Suprapubic skin (tissue), 4 donors: Measurements from ENCODE around the gene MTCL1. TPM values are rescaled to one million over a fixed set of nuclear protein-coding genes. Genes with fewer than 3 reads are reported as not detected.

Source experiments
- DNase-seq, 2 donors: peaks; one replicate each; pipeline ENCODE4 v3.0.0-alpha.2; 2019; ENCODE audit warnings: low spot score in 2 of 2
- H3K27ac ChIP-seq: fragments of 200-600 bp; sonication (generic); one replicate; pipeline ENCODE4 v1.5.1; 2019
- H3K27me3 ChIP-seq: fragments of 200-600 bp; sonication (generic); one replicate; pipeline ENCODE4 v1.5.1; 2019
- H3K36me3 ChIP-seq: fragments of 200-600 bp; sonication (generic); one replicate; pipeline ENCODE4 v1.5.1; 2019
- H3K4me1 ChIP-seq: fragments of 200-600 bp; sonication (generic); one replicate; pipeline ENCODE4 v1.5.1; 2019
- H3K4me3 ChIP-seq: fragments of 200-600 bp; sonication (generic); one replicate; pipeline ENCODE4 v1.5.1; 2019; ENCODE audit warnings: mild to moderate bottlenecking
- H3K9me3 ChIP-seq: fragments of 200-600 bp; sonication (generic); one replicate; pipeline ENCODE4 v1.5.1; 2019
- EP300 ChIP-seq: sonication (generic); formaldehyde crosslinking; IDR thresholded peaks from one replicate; pipeline ENCODE4 v1.6.1; 2017; ENCODE audit warnings: antibody characterized with exemption
- POLR2A ChIP-seq, 2 donors: fragments of 450-650 bp; IDR thresholded peaks; one replicate each; pipeline ENCODE4 v1.6.1; 2017; ENCODE audit warnings: antibody characterized with exemption in 2 of 2, mild to moderate bottlenecking in 2 of 2, moderate library complexity in 2 of 2
- POLR2AphosphoS5 ChIP-seq, 3 donors: sonication (generic); formaldehyde crosslinking; IDR thresholded peaks; one replicate each; pipeline ENCODE4 v1.6.1; 2017; ENCODE audit warnings: antibody characterized with exemption in 3 of 3
- WGBS: methylation state at CpG from one replicate; pipeline ENCODE4 v1.1.5; 2018; 5-methylcytosine and 5-hydroxymethylcytosine counted together
- total RNA-seq, 4 donors: library from RNA; depleted of rRNA; stranded (reverse); fragments of >200 nt; gene quantifications; one replicate each; pipeline ENCODE4 v1.1.0, GENCODE V29; 2016
- TF ChIP-seq, protein P1 (sequence below), 2 donors: fragments of 200-600 bp in 1 of 2; fragments of 450-650 bp in 1 of 2; sonication (generic) in 1 of 2; IDR thresholded peaks; one replicate each; pipeline ENCODE4 v1.5.1; 2016 to 2019; ENCODE audit warnings: antibody characterized with exemption in 2 of 2, mild to moderate bottlenecking in 1 of 2, moderate library complexity in 1 of 2

The MTCL1 gene
- total RNA-seq, 4 donors from 2014 or later: 7.0 to 9.4 (median 8.1) TPM

DNA sequence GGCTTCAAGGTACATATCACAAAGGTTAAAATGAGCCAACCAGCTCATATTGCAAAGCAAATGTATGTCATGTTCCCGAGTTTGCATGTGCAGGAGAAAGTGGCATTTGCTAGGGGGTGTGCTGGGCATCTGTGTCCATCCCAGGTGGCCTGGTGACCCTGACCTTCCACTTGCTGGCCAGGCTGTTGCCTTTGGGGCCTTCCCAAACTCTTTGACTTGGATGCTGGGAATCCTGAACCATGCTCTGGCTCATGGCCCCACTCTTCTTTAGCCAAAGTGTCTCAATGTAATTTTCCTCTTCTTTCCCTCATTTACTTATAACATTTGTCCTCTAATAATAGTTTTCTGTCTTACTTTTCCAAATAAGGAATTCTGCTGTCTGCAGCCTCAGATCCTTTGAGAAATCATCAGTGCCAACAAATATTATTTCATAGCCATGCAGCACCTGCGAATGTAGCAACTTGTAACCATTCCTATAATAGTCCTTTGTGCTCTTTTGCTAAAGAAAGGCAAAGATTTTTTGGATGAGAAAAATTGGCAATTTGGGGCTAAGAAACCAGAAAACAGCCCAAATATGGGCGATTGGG, 64.2 kb downstream of the MTCL1 start:
- 85% methylated on average over 3 of the region's 3 CpGs for WGBS
- DNase-seq: no peak
- no peaks in the 10 kb centered on the region for H3K9me3 ChIP-seq

DNA sequence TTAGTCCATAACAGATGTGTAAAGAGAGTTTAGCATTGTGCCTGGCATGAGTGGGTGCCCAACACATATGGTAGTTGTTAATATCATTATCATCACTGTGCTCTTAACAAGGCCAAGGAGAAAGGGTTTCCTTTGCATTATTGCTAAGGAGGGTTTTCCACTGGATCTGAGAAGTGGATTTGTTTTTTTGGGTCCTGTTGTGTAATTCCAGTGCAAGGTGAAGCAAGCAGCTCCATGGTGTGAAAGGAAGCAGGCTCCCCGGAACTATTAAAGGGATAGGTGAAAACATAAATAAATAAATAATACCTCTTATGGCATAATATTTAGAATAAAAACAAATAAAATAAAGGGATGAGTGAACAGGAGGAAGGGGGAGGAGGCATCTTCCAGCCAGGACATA, 65.3 kb downstream of the MTCL1 start:
- DNase-seq: no peak
- WGBS: 89% methylated on average over 1 of the region's 1 CpG
- Histone ChIP-seq H3K36me3 (no peaks in the 10 kb centered on the region), H3K9me3 (no peaks in the 10 kb centered on the region), H3K4me1 (peaks cover 5% of the 10 kb centered on the region), H3K4me3 (no peak overlapping the region), H3K27me3 (no peaks in the 10 kb centered on the region), H3K27ac (no peak overlapping the region)
- no peak for TF ChIP-seq EP300
- no peak for TF ChIP-seq POLR2A (IDR thresholded peaks at IDR 0.05)
- TF ChIP-seq, protein P1, sequence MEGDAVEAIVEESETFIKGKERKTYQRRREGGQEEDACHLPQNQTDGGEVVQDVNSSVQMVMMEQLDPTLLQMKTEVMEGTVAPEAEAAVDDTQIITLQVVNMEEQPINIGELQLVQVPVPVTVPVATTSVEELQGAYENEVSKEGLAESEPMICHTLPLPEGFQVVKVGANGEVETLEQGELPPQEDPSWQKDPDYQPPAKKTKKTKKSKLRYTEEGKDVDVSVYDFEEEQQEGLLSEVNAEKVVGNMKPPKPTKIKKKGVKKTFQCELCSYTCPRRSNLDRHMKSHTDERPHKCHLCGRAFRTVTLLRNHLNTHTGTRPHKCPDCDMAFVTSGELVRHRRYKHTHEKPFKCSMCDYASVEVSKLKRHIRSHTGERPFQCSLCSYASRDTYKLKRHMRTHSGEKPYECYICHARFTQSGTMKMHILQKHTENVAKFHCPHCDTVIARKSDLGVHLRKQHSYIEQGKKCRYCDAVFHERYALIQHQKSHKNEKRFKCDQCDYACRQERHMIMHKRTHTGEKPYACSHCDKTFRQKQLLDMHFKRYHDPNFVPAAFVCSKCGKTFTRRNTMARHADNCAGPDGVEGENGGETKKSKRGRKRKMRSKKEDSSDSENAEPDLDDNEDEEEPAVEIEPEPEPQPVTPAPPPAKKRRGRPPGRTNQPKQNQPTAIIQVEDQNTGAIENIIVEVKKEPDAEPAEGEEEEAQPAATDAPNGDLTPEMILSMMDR (IDR thresholded peaks at IDR 0.05): no peak
- no peak for TF ChIP-seq POLR2AphosphoS5 (IDR thresholded peaks at IDR 0.05)

More for the DNA sequence above, 64.2 kb downstream of the MTCL1 start:
- TF ChIP-seq EP300 (no peak), POLR2A (IDR thresholded peaks at IDR 0.05) (no peak), POLR2AphosphoS5 (IDR thresholded peaks at IDR 0.05) (no peak)
- TF ChIP-seq, protein P1 (IDR thresholded peaks at IDR 0.05): no peak
- H3K4me1 ChIP-seq: peaks cover 5% of the 10 kb centered on the region
- H3K27me3 ChIP-seq: no peaks in the 10 kb centered on the region
- no peaks in the 10 kb centered on the region for H3K36me3 ChIP-seq
- H3K27ac ChIP-seq: no peak overlapping the region
- H3K4me3 ChIP-seq: no peak overlapping the region

DNA sequence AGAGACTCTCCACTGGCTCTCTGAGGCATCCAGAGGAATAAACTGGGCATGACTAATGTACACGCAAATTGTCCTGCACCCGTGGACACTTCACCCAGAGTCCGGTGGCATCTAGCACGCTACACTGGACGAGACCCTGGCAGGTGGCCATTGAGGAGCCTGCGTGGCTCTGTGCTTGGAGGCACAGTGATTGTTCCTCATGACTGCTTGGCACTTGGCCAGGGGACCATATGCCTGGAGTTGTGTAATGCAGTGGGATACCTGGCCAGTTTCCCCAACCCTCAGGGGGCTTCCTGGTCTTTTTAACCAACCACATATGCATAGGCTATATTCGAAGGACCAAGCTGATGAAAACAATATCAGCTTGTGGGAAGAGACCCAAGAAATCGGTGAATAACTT, 66.6 kb downstream of the MTCL1 start:
- Histone ChIP-seq H3K27me3 (no peaks in the 10 kb centered on the region), H3K4me1 (no peaks in the 10 kb centered on the region), H3K9me3 (no peaks in the 10 kb centered on the region), H3K4me3 (no peak overlapping the region), H3K36me3 (no peaks in the 10 kb centered on the region), H3K27ac (no peak overlapping the region)
- 63% methylated on average over 8 of the region's 8 CpGs for WGBS
- no peak for DNase-seq
- TF ChIP-seq POLR2A (IDR thresholded peaks at IDR 0.05): no peak
- TF ChIP-seq POLR2AphosphoS5 (IDR thresholded peaks at IDR 0.05): no peak
- TF ChIP-seq, protein P1 (IDR thresholded peaks at IDR 0.05): no peak
- no peak for TF ChIP-seq EP300

DNA sequence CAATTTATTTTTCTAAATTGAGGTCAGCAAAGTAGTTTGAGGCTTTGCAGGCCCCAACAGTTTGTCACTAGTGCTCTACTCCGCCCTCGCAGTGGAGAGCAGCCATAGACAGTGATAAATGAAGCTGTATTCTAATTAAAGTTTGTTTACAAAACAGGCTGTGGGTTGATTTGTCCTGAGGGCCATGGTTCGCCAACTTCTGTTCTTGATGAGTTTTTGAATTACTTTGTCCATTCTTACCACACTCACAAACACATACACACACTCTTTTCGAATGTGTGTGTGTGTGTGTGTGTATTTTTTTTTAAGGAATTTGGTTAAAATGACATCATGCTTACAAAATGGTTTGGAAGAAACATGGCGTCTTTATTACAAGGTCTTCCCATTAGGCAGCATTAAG, 68.6 kb downstream of the MTCL1 start:
- Histone ChIP-seq H3K4me1 (peaks cover 8% of the 10 kb centered on the region), H3K4me3 (no peak overlapping the region), H3K27ac (peak overlapping the region; percentile 24), H3K27me3 (no peaks in the 10 kb centered on the region), H3K36me3 (no peaks in the 10 kb centered on the region), H3K9me3 (no peaks in the 10 kb centered on the region)
- no peak for DNase-seq
- TF ChIP-seq POLR2A (IDR thresholded peaks at IDR 0.05) (no peak), POLR2AphosphoS5 (IDR thresholded peaks at IDR 0.05) (peak in 1 of 3 donors; percentile 27)
- 54% methylated on average over 5 of the region's 5 CpGs for WGBS

DNA sequence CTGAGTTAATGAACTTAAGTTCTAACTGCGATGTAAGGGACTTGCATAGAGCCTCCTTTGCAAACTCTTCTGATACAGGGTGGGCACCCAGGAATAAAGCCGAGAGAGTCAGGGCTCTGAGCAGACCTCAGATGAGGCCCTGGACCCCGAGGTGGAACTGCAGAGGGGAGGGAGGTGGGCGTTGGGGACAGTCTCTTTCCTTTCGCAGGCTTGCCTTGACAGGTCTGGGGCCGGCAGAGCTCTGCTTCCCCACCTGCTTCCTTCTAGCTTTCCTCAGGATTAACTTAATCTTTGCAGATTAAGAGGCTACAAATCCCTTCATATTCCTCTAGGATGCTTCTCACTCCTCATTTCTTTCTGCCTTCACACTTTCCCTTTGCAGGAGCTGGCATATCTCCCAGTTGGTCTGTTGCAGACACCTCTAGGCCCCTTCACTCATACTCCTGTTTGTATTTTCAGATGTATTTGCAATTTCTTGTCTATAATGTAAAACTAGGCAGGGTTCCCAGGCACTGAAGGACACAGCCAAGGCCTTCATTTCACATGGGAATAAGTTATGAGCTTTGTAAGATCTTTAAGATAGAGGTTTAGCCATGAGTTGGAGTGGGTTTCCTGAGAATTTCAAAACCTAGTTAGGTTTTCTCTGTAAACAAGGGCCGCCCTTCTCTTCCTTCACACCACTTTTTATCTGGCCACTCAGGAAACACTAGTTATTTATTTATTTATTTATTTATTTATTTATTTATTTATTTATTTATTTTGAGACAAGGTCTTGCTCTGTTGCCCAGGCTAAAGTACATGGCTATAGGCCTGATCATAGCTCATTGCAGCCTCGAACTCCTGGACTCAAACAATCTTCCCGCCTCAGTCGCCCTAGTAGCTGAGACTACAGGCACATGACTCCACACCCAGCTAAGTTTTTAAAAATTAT, 70.9 kb downstream of the MTCL1 start:
- Histone ChIP-seq H3K4me1 (peaks cover 8% of the 10 kb centered on the region), H3K4me3 (no peak overlapping the region), H3K27me3 (no peaks in the 10 kb centered on the region), H3K36me3 (no peaks in the 10 kb centered on the region), H3K27ac (no peak overlapping the region), H3K9me3 (no peaks in the 10 kb centered on the region)
- no peak for TF ChIP-seq POLR2AphosphoS5 (IDR thresholded peaks at IDR 0.05)
- no peak for DNase-seq
- 93% methylated on average over 10 of the region's 10 CpGs for WGBS

DNA sequence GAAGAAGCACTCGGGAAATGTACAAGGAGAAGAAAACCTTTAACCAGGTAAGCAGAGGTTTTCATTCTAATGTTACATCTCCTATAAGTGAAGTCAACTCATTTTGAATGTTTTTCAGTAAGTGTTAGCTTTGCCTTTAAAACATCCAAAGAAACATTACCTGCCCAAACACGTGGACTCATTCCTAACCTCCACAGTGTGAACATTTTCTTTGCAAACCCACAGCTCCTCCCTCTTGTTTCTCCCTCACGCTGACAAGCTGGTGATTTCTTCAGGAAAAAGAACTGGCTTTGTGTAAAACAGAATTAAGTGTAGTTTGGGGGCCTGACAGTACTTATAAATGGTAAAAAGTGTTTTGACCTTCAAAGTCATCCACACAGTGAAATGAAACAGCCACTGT, 72.5 kb downstream of the MTCL1 start:
- Histone ChIP-seq H3K4me1 (peaks cover 8% of the 10 kb centered on the region), H3K27ac (no peak overlapping the region), H3K4me3 (no peak overlapping the region), H3K9me3 (no peaks in the 10 kb centered on the region), H3K27me3 (no peaks in the 10 kb centered on the region), H3K36me3 (no peaks in the 10 kb centered on the region)
- TF ChIP-seq POLR2A (IDR thresholded peaks at IDR 0.05): no peak
- TF ChIP-seq POLR2AphosphoS5 (IDR thresholded peaks at IDR 0.05): no peak
- no peak for TF ChIP-seq EP300
- TF ChIP-seq, protein P1 (IDR thresholded peaks at IDR 0.05): no peak
- WGBS: 44% methylated on average over 3 of the region's 3 CpGs
- no peak for DNase-seq
